HG03354 (cell line): Measurements from ENCODE around the gene TBC1D22A.

Experiments
- ATAC-seq: cut with Tn5 transposase; IDR thresholded peaks from one replicate; pipeline ENCODE4 v1.9.1; 2021; ENCODE audit warnings: mild to moderate bottlenecking; ENCODE audit not compliant: unreplicated experiment, poor library complexity, severe bottlenecking

The TBC1D22A gene

GRCh38 chr22:47055073-47055355 is 292.6 kb downstream of the TBC1D22A start:
- ATAC-seq: no peak

GRCh38 chr22:47055461-47055860 is 293.0 kb downstream of the TBC1D22A start:
- ATAC-seq: no peak

- no peak for ATAC-seq
These were observed 293.5 kb downstream of the TBC1D22A start for GRCh38 chr22:47055921-47056320.

- ATAC-seq: no peak
These were observed 293.9 kb downstream of the TBC1D22A start for GRCh38 chr22:47056361-47056760.

DNA sequence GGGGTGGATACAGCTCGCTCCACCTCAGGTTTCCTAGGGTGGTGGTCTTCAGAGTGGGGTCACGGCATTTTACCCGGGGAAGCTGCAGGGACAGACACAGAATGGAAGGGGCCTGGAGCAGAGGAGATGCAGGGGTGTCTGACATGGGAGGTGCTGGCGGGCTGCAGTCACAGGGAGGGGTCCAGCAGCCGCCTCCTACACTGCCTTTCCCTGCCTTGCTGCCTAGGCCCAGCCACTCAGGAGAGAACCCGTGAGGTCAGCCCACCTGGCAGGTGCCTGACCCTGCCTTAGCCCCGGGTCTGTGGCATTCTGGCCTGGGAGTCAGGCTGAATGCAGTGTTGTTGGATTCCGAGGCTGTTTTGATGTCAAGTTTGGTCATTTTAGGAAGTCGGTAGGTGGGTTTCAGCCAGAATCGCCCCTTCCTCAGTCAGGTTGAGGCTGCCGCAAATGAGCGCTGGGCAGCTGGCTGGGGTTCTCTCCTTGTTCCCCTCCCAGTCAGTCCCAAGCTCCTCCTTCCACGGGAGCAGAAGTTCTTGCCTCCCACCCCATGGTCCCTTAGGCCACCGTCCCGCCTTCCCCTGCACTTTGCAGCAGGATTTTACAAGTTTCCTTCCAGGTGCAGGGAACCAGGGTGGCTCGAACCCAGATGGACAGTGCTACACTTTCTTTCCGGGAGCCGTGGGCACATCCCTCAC is 294.5 kb downstream of the TBC1D22A start:
- ATAC-seq: no peak

GRCh38 chr22:47057916-47058585 is 295.6 kb downstream of the TBC1D22A start:
- no peak for ATAC-seq

DNA sequence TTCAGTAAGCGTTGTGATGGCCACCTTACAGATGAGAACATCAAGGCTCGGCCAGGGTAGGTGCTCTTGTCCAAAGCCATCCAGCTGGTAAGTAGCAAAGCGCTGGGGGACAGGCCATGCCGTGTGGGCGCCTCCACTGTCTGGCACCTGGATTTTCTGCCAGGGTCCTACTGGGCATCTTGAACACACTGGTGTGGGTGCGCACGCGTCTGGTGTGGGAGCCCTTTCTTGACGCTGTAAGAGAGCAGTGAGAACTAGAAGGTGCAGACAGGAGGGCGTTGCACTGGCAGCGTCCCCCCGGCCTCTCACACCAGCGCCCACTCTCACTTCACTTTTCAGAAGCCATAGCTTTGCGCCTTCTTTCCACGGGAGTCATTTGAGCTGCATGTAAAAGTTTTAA is 296.6 kb downstream of the TBC1D22A start:
- no peak for ATAC-seq

DNA sequence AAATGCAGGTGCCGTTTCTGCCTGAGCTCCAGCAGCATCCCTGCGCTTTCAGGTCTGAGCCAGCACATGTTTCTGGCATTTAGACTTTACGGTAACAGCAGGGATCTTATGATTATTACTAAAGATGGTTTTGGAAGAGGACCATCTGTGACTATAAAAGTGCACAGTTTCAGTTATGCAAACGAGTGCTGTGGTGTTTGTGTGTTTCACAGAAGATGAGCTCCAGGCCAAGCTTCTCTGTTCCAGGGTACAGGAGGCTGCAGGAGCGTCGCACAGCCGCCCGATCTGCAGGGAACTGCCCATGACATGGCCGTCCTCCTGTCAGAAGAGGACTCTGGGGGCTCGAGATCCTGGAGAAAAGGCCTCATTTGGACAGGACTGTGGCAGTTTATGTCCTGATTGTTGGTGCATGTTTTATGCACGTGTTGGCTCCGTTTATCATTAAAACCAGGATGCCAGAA is 297.3 kb downstream of the TBC1D22A start:
- ATAC-seq: no peak

GRCh38 chr22:47060718-47061117 is 298.3 kb downstream of the TBC1D22A start:
- ATAC-seq: no peak

DNA sequence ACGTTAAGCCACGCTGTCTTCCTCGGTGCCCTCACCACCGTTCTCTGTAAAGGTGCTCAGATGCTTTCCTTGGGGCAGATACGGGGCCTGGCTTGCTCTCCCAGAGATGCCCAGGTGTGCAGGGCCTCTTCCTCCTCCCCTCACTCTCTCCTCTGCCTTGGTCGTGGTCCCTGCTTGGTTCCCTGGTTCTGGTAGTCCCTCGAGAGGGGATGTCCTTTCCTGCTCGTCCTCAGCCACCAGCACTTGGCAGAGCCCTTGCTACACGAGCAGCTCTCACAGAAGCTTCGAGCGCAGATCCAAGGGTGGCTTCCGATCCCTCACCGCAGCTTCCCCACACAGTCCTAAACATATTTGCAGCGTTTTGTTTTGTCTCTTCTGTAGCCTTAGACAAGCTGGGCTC is 298.8 kb downstream of the TBC1D22A start:
- ATAC-seq: no peak

DNA sequence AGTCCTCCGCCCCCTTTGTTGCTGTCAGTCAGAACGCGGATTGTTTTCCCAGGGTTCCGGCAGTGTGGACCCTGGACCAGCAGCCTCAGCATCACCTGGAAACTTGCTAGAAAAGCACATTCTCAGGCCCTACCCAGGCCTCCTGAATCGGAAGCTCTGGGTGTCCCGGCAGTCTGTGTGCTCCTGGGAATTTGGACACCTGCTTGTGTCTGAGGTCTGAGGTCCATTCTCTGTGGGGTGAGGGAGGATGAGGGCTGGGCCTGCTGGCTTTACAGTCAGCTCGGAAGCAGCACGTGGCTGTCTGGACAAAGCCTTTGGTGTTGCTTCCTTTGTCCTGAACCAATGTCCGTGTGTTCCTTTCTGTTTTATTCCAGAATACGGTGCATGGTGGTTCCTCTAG is 299.7 kb downstream of the TBC1D22A start:
- ATAC-seq: no peak

GRCh38 chr22:47063071-47063509 is 300.6 kb downstream of the TBC1D22A start:
- ATAC-seq: no peak

- no peak for ATAC-seq
These were observed 301.2 kb downstream of the TBC1D22A start for GRCh38 chr22:47063606-47064005.

- ATAC-seq: no peak
These were observed 301.6 kb downstream of the TBC1D22A start for GRCh38 chr22:47064016-47064415.

DNA sequence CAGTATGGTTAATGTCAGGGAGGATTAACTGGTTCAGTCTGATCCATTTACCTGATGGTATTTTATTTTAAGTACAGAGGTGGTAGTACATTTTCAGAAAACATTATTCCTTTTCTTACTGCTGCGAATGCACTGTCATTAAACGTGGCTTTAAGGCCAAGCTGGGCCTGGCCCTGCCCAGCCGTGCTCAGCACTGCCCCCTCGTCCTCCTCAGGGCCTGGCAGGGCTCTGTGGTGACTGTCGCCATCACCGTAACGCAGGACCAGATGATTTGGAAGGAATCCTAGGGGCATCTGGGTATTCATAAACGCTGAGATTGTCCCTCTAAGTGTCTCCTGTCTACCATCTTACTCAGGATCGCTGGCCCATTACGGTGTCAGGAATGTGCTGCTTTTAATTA is 302.0 kb downstream of the TBC1D22A start:
- no peak for ATAC-seq

- no peak for ATAC-seq
These were observed 303.5 kb downstream of the TBC1D22A start for GRCh38 chr22:47065756-47066615.

GRCh38 chr22:47066616-47066905 is 304.1 kb downstream of the TBC1D22A start:
- no peak for ATAC-seq

GRCh38 chr22:47067321-47067890 is 305.0 kb downstream of the TBC1D22A start:
- ATAC-seq: no peak

DNA sequence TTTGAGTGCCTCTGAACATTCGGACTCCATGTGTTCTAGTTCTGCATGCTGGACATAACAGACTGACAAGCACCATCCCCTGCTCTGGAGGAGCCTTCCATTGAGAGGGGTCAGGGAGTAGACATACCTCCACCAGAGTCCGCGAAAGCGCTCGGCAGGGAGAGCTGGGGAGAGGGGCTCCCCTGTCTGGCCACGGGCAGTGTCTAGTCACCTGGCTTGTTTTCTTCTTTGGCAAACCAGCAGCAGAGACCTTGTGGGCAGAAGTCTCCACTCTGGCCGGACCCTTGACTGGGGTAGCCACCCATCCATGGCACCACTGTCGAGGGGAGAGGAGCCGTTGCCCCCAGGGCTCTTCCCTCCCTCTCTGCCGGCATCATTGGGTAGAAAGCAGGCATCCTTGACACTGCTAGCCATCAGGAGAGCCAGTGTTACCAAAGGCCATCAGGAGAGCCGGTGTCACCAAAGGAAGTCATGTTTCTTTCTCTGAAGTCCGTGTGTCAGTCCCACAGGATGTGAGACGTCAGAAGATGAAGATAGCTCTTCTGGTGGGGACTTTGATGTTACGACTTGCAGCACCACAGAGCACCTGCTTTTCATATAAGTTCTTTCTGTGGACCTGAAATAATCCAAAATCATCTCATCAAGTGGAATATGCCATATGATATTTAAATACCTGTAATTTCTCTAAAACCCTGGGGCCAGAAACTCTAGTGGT is 305.6 kb downstream of the TBC1D22A start:
- ATAC-seq: no peak

DNA sequence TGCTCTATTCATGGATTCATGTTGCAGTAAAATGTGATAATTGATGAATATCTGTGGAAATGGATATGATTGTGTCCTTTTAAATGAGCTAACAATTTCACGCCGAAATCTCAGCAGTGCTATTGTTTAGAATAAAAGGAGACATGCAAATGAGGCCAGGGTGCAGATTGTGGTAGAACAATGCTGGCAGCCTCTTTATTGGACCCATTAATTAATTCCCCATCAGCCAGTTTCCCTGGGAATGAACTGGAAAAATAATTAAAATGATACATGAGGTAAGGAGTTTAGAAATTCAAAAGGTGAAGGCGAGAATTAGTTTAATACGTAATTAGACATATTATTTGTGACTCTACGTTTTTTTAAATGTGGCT is 306.2 kb downstream of the TBC1D22A start:
- ATAC-seq: no peak
